ENCODE measurements around the gene MLST8. TPM values are rescaled to one million over a fixed set of nuclear protein-coding genes. Genes with fewer than 3 reads are reported as not detected.

MLST8 gene
- polyA plus RNA-seq, 1 donor (not counting 4 experiments of a cell fraction or from before 2014, with no cell fraction given): 35.7 TPM

DNA sequence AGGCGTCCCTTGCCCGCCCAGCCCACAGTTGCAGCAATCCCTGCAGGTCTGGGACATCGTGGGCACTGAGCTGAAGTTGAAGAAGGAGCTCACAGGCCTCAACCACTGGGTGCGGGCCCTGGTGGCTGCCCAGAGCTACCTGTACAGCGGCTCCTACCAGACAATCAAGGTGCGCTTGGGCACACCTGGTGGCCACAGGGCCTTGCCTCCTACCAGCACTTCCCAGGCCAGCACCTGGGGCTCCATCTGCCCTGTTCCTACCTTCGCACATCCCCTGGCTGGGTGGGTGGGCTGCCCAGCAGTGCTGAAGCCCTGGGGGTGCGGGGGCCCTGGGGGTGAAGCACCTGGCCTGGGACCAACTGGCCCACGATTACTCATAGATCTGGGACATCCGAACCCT is 29.8 kb upstream of the MLST8 start:
- Histone ChIP-seq H2AFZ (ENCODE audit: control insufficient read depth, low read length) (no peak overlapping the region), H3K9me3 (ENCODE audit: control insufficient read depth, low read depth, low read length) (no peaks in the 10 kb centered on the region), H4K20me1 (ENCODE audit: control insufficient read depth, extremely low read depth, insufficient read depth, low read length) (no peaks in the 10 kb centered on the region), H3K27me3 (ENCODE audit: control insufficient read depth, extremely low read depth, insufficient read depth, low read length) (peaks cover 2% of the 10 kb centered on the region), H3K4me1 (ENCODE audit: control insufficient read depth, extremely low read depth, insufficient read depth, low read length) (peaks cover 4% of the 10 kb centered on the region), H3K79me2 (ENCODE audit: control insufficient read depth, insufficient read depth, low read length) (no peaks in the 10 kb centered on the region), H3K9ac (ENCODE audit: control insufficient read depth, extremely low read depth, insufficient read depth, low read length) (no peak overlapping the region), H3K4me2 (ENCODE audit: control insufficient read depth, extremely low read depth, insufficient read depth, low read depth, low read length) (no peak overlapping the region), H3K9me1 (ENCODE audit: control insufficient read depth, extremely low read depth, insufficient read depth, low read length) (no peaks in the 10 kb centered on the region), H3K4me3 (ENCODE audit: control insufficient read depth in 2 of 3, extremely low read depth in 1 of 3, insufficient read depth in 2 of 3, low read depth in 1 of 3, low read length in 3 of 3) (no peak overlapping the region), H3K27ac (ENCODE audit: control insufficient read depth, insufficient read depth, low read length) (no peak overlapping the region), H3K36me3 (ENCODE audit: control insufficient read depth in 2 of 2, extremely low read depth in 1 of 2, insufficient read depth in 2 of 2, low read length in 2 of 2) (peaks cover 21 to 34% of the 10 kb centered on the region in 2 experiments)
- TF ChIP-seq, protein P1, sequence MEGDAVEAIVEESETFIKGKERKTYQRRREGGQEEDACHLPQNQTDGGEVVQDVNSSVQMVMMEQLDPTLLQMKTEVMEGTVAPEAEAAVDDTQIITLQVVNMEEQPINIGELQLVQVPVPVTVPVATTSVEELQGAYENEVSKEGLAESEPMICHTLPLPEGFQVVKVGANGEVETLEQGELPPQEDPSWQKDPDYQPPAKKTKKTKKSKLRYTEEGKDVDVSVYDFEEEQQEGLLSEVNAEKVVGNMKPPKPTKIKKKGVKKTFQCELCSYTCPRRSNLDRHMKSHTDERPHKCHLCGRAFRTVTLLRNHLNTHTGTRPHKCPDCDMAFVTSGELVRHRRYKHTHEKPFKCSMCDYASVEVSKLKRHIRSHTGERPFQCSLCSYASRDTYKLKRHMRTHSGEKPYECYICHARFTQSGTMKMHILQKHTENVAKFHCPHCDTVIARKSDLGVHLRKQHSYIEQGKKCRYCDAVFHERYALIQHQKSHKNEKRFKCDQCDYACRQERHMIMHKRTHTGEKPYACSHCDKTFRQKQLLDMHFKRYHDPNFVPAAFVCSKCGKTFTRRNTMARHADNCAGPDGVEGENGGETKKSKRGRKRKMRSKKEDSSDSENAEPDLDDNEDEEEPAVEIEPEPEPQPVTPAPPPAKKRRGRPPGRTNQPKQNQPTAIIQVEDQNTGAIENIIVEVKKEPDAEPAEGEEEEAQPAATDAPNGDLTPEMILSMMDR (optimal IDR thresholded peaks at IDR 0.05 in 1 of 3, IDR thresholded peaks at IDR 0.05 in 1 of 3, conservative IDR thresholded peaks at IDR 0.05 in 1 of 3; ENCODE audit: extremely low read depth in 1 of 3, insufficient read depth in 2 of 3, low read length in 3 of 3): no peak
- no peak for TF ChIP-seq EZH2 (IDR thresholded peaks at IDR 0.05; ENCODE audit: low read length)
- FAIRE-seq (no peak), DNase-seq (ENCODE audit: low read depth, low spot score) (no peak)
- dilution Hi-C loops (cut with MboI; ENCODE audit: extremely low pct_ligation_motif_present, low sequenced_read_pairs): no loop called here

DNA sequence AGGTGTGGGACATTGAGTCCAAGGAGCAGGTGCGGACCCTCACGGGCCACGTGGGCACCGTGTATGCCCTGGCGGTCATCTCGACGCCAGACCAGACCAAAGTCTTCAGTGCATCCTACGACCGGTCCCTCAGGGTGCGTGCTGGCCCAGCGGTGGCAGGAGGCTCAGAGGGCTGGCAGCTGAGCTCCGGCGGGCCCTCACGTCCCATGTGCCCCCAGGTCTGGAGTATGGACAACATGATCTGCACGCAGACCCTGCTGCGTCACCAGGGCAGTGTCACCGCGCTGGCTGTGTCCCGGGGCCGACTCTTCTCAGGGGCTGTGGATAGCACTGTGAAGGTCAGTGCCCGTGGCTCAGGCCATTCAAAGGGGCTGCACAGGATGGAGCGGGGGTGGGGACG is 29.2 kb upstream of the MLST8 start:
- no peak overlapping the region for H3K27ac ChIP-seq (ENCODE audit: control insufficient read depth, insufficient read depth, low read length)
- no peak overlapping the region for H3K4me2 ChIP-seq (ENCODE audit: control insufficient read depth, extremely low read depth, insufficient read depth, low read depth, low read length)
- no peaks in the 10 kb centered on the region for H3K9me1 ChIP-seq (ENCODE audit: control insufficient read depth, extremely low read depth, insufficient read depth, low read length)
- peaks cover 2% of the 10 kb centered on the region for H3K27me3 ChIP-seq (ENCODE audit: control insufficient read depth, extremely low read depth, insufficient read depth, low read length)
- no peak overlapping the region for H3K9ac ChIP-seq (ENCODE audit: control insufficient read depth, extremely low read depth, insufficient read depth, low read length)
- dilution Hi-C loops (cut with MboI; ENCODE audit: extremely low pct_ligation_motif_present, low sequenced_read_pairs): no loop called here
- H4K20me1 ChIP-seq (ENCODE audit: control insufficient read depth, extremely low read depth, insufficient read depth, low read length): no peaks in the 10 kb centered on the region
- peaks cover 4% of the 10 kb centered on the region for H3K4me1 ChIP-seq (ENCODE audit: control insufficient read depth, extremely low read depth, insufficient read depth, low read length)
- no peaks in the 10 kb centered on the region for H3K79me2 ChIP-seq (ENCODE audit: control insufficient read depth, insufficient read depth, low read length)
- TF ChIP-seq EZH2 (IDR thresholded peaks at IDR 0.05; ENCODE audit: low read length): no peak
- TF ChIP-seq, protein P1 (optimal IDR thresholded peaks at IDR 0.05 in 1 of 3, IDR thresholded peaks at IDR 0.05 in 1 of 3, conservative IDR thresholded peaks at IDR 0.05 in 1 of 3; ENCODE audit: extremely low read depth in 1 of 3, insufficient read depth in 2 of 3, low read length in 3 of 3): no peak
- FAIRE-seq (no peak), DNase-seq (ENCODE audit: low read depth, low spot score) (no peak)
- H3K36me3 ChIP-seq (ENCODE audit: control insufficient read depth in 2 of 2, extremely low read depth in 1 of 2, insufficient read depth in 2 of 2, low read length in 2 of 2): peaks cover 21 to 34% of the 10 kb centered on the region in 2 experiments
- no peaks in the 10 kb centered on the region for H3K9me3 ChIP-seq (ENCODE audit: control insufficient read depth, low read depth, low read length)
- H3K4me3 ChIP-seq (ENCODE audit: control insufficient read depth in 2 of 3, extremely low read depth in 1 of 3, insufficient read depth in 2 of 3, low read depth in 1 of 3, low read length in 3 of 3): no peak overlapping the region
- no peak overlapping the region for H2AFZ ChIP-seq (ENCODE audit: control insufficient read depth, low read length)

All from keratinocyte (primary cell).